IMR-90 (cell line): ENCODE data around the gene TBC1D22A. TPM values are rescaled to one million over a fixed set of nuclear protein-coding genes. Genes with fewer than 3 reads are reported as not detected.

Experiments
- ATAC-seq: fragments of 200-7000 bp; cut with Tn5 transposase; 2 replicates; pipeline ENCODE4 v1.9.1; 2020; ENCODE audit warnings: low read depth, mild to moderate bottlenecking, moderate library complexity
- BruUV-seq: library from RNA; stranded (reverse); fragments of 400-500 nt; replicated peaks from 2 replicates; lab custom pipeline; 2021; lab: Mats Ljungman, UMichigan
- CTCF ChIA-PET: fragments of 300-600 bp; formaldehyde crosslinking; extraction: SDS; loops from one replicate; lab custom pipeline; 2021; ENCODE audit warnings: antibody characterized with exemption; lab: Yijun Ruan, JAX
- POLR2A ChIA-PET: fragments of 300-600 bp; sonication (Branson Sonifier 250); formaldehyde crosslinking; loops from one replicate; lab custom pipeline; 2022; ENCODE audit warnings: antibody characterized with exemption; ENCODE audit not compliant: unreplicated experiment; lab: Charles Lee
- DNase-seq: peaks from one replicate; pipeline ENCODE4 v3.0.0; 2013
- H2AFZ ChIP-seq: replicated peaks from 2 replicates; pipeline ENCODE3; 2013; ENCODE audit warnings: low read length, mild to moderate bottlenecking; ENCODE audit not compliant: poor library complexity
- H2AK5ac ChIP-seq: 2 replicates; pipeline ENCODE4 v1.6.1; 2013; ENCODE audit warnings: low read depth, low read length, inconsistent platforms
- H2AK9ac ChIP-seq: replicated peaks from 2 replicates; pipeline ENCODE3; 2013; ENCODE audit warnings: mild to moderate bottlenecking, low read depth, low read length, moderate library complexity; ENCODE audit not compliant: poor library complexity
- H2BK120ac ChIP-seq: 2 replicates; pipeline ENCODE4 v1.6.1; 2013; ENCODE audit warnings: low read depth, low read length, inconsistent platforms
- H2BK15ac ChIP-seq: 3 replicates; pipeline ENCODE4 v1.6.1; 2013; ENCODE audit warnings: low read depth, low read length, inconsistent platforms
- H2BK20ac ChIP-seq: 2 replicates; pipeline ENCODE4 v1.6.1; 2013; ENCODE audit warnings: low read depth, mild to moderate bottlenecking, inconsistent platforms, low read length, moderate library complexity
- H2BK5ac ChIP-seq: 2 replicates; pipeline ENCODE4 v1.6.1; 2013; ENCODE audit warnings: mild to moderate bottlenecking, low read depth, low read length, inconsistent platforms; ENCODE audit not compliant: poor library complexity, severe bottlenecking
- H3K14ac ChIP-seq: replicated peaks from 2 replicates; pipeline ENCODE4 v1.6.1; 2013; ENCODE audit warnings: low read depth, low read length, inconsistent platforms
- H3K18ac ChIP-seq: 2 replicates; pipeline ENCODE4 v1.6.1; 2013; ENCODE audit warnings: low read depth, low read length, control low read depth
- H3K23ac ChIP-seq: 2 replicates; pipeline ENCODE4 v1.6.1; 2013; ENCODE audit warnings: low read depth, low read length, inconsistent platforms
- H3K27ac ChIP-seq: 2 replicates; pipeline ENCODE4 v1.5.1; 2013; ENCODE audit warnings: mild to moderate bottlenecking, control low read depth, low read length; ENCODE audit not compliant: insufficient read depth
- H3K27me3 ChIP-seq: 2 replicates; pipeline ENCODE4 v1.6.1; 2013; ENCODE audit warnings: low read length; ENCODE audit not compliant: control insufficient read depth, insufficient read depth
- H3K36me3 ChIP-seq: 2 replicates; pipeline ENCODE4 v1.6.1; 2013; ENCODE audit warnings: low read length, mixed read lengths; ENCODE audit not compliant: control insufficient read depth, insufficient read depth
- H3K4ac ChIP-seq: 2 replicates; pipeline ENCODE4 v1.6.1; 2013; ENCODE audit warnings: low read depth, low read length, inconsistent platforms
- H3K4me1 ChIP-seq: 2 replicates; pipeline ENCODE4 v1.6.1; 2013; ENCODE audit warnings: low read length, mixed read lengths; ENCODE audit not compliant: control insufficient read depth, insufficient read depth
- H3K4me2 ChIP-seq: 2 replicates; pipeline ENCODE4 v1.6.1; 2013; ENCODE audit warnings: low read depth, mild to moderate bottlenecking, control low read depth, low read length, moderate library complexity
- H3K4me3 ChIP-seq: 2 replicates; pipeline ENCODE4 v1.5.1; 2013; ENCODE audit warnings: low read depth, mild to moderate bottlenecking, control low read depth, low read length, moderate library complexity; ENCODE audit not compliant: insufficient read depth
- H3K56ac ChIP-seq: 2 replicates; pipeline ENCODE4 v1.6.1; 2013; ENCODE audit warnings: low read length, inconsistent platforms; ENCODE audit not compliant: insufficient read depth; ENCODE audit errors: extremely low read depth
- H3K79me1 ChIP-seq, 2 experiments: 2 replicates each; pipeline ENCODE4 v1.6.1; 2013; ENCODE audit warnings: low read length in 2 of 2, inconsistent platforms in 1 of 2, low read depth in 1 of 2
- H3K9ac ChIP-seq: 2 replicates; pipeline ENCODE4 v1.6.1; 2013; ENCODE audit warnings: low read depth, low read length, control low read depth
- H3K9me1 ChIP-seq: 2 replicates; pipeline ENCODE4 v1.6.1; 2013; ENCODE audit warnings: low read length, inconsistent platforms; ENCODE audit not compliant: insufficient read depth
- H3K9me3 ChIP-seq: 2 replicates; pipeline ENCODE4 v1.6.1; 2013; ENCODE audit warnings: low read length; ENCODE audit not compliant: control insufficient read depth, insufficient read depth
- H4K20me1 ChIP-seq: 2 replicates; pipeline ENCODE4 v1.6.1; 2013; ENCODE audit warnings: low read length, inconsistent platforms; ENCODE audit not compliant: insufficient read depth
- H4K5ac ChIP-seq: 2 replicates; pipeline ENCODE4 v1.6.1; 2013; ENCODE audit warnings: mild to moderate bottlenecking, low read depth, low read length, control low read depth
- H4K8ac ChIP-seq, 2 experiments: 2 replicates each; pipeline ENCODE4 v1.6.1; 2013; ENCODE audit warnings: low read depth in 2 of 2, low read length in 2 of 2, control low read depth in 1 of 2, inconsistent platforms in 1 of 2
- H4K91ac ChIP-seq: 2 replicates; pipeline ENCODE4 v1.6.1; 2013; ENCODE audit warnings: low read depth, low read length, inconsistent platforms; ENCODE audit not compliant: insufficient read depth
- BHLHE40 ChIP-seq: fragments of 150-350 bp; IDR thresholded peaks from 2 replicates; pipeline ENCODE4 v1.6.1; 2016; ENCODE audit warnings: mild to moderate bottlenecking, low read depth, low read length
- FOS ChIP-seq: fragments of 150-350 bp; IDR thresholded peaks from 2 replicates; pipeline ENCODE4 v1.6.1; 2016; ENCODE audit warnings: low read depth, low read length
- MAFK ChIP-seq: IDR thresholded peaks from 2 replicates; pipeline ENCODE4 v1.6.1; 2012; ENCODE audit warnings: low read depth, low read length, improper control_type of control experiment
- MAZ ChIP-seq: IDR thresholded peaks from 2 replicates; pipeline ENCODE4 v1.6.1; 2012; ENCODE audit warnings: low read depth, mild to moderate bottlenecking, low read length, improper control_type of control experiment, moderate library complexity, borderline replicate concordance
- MXI1 ChIP-seq: IDR thresholded peaks from 2 replicates; pipeline ENCODE4 v1.6.1; 2012; ENCODE audit warnings: low read depth, mild to moderate bottlenecking, low read length, moderate library complexity, borderline replicate concordance
- NFE2L2 ChIP-seq: fragments of 150-350 bp; IDR thresholded peaks from 2 replicates; pipeline ENCODE4 v1.6.1; 2016; ENCODE audit warnings: low read depth, mild to moderate bottlenecking, low read length
- RAD21 ChIP-seq: IDR thresholded peaks from 2 replicates; pipeline ENCODE4 v1.6.1; 2012; ENCODE audit warnings: low read length, improper control_type of control experiment
- RCOR1 ChIP-seq: IDR thresholded peaks from 2 replicates; pipeline ENCODE4 v1.6.1; 2012; ENCODE audit warnings: mild to moderate bottlenecking, low read length, improper control_type of control experiment; ENCODE audit not compliant: insufficient replicate concordance
- SMC3 ChIP-seq: fragments of 150-350 bp; IDR thresholded peaks from 2 replicates; pipeline ENCODE4 v1.6.1; 2016; ENCODE audit warnings: low read depth, mild to moderate bottlenecking, antibody characterized with exemption, low read length, moderate library complexity
- WGBS, 2 experiments: methylation state at CpG; one replicate each; pipeline versions ENCODE4 v1.1.5 to v1.1.7; 2013; ENCODE audit warnings: missing lambda C conversion rate in 2 of 2; ENCODE audit not compliant: insufficient read length in 1 of 2; ENCODE audit errors: extremely low coverage in 2 of 2; 5-methylcytosine and 5-hydroxymethylcytosine counted together
- dilution Hi-C: fragments of 300-500 bp; cut with HindIII; formaldehyde crosslinking; loops from one replicate; pipeline ENCODE4 v1.14.3; 2018; ENCODE audit warnings: low sequenced_read_pairs; ENCODE audit not compliant: unreplicated experiment
- in situ Hi-C: fragments of 300-500 bp; cut with MboI; formaldehyde crosslinking; loops from 3 replicates; pipeline ENCODE4 v1.14.3; 2019; ENCODE audit warnings: low sequenced_read_pairs, inconsistent platforms, mixed read lengths
- intact Hi-C: fragments of 100-400 bp; cut with micrococcal nuclease; formaldehyde crosslinking; loops from 2 replicates; pipeline ENCODE4 v1.10.0; 2022
- polyA plus RNA-seq, 3 experiments: library from polyadenylated mRNA; depleted of rRNA; stranded (reverse); fragments of >200 nt; gene quantifications; 2 replicates each; pipeline ENCODE4 v1.2.3, GENCODE V29; 2012; ENCODE audit warnings: low replicate concordance in 1 of 3
- total RNA-seq: library from RNA; depleted of rRNA; stranded (reverse); fragments of >200 nt; gene quantifications from 2 replicates; pipeline ENCODE4 v1.2.3, GENCODE V29; 2012
- TF ChIP-seq, protein P1 (sequence below): fragments of 150-350 bp; IDR thresholded peaks from 2 replicates; pipeline ENCODE4 v1.6.1; 2017; ENCODE audit warnings: mild to moderate bottlenecking, antibody characterized with exemption, low read length, low read depth
- TF ChIP-seq, protein P2 (sequence below): fragments of 150-350 bp; IDR thresholded peaks from 2 replicates; pipeline ENCODE4 v1.6.1; 2016; ENCODE audit warnings: low read depth, mild to moderate bottlenecking, low read length, moderate library complexity, borderline replicate concordance

Gene TBC1D22A
- total and polyA plus RNA-seq, 2 of the 4 experiments (the other 2 are of a cell fraction): 9.0 to 16.7 TPM

DNA sequence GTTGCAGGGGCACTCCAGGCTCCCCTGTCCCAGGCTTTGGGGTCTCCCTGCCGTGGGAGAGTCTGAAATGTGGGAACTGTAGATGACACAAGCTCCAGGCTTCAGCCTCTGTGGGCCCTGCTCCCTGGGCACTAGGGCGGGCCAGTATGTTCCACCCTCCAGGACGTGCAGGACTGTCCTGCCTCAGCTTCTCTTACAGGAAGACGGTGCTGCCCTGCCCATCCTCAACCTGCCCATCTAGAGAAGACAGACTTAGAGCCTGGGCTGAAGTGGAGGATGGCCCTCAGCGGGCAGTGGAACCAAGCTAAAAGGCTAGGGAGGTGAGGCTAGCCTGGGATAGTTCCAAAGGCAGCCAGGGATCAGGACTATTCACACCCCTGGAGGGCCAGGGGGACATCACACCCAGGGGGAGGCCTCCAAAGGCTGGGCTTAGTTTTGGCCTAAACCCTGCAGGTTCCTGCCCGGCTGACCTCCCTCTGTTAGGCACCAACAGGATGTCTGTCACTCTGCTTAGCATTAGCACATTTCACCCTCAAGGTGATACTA is 20.4 kb upstream of the TBC1D22A start (continued):
- TF ChIP-seq, protein P1, sequence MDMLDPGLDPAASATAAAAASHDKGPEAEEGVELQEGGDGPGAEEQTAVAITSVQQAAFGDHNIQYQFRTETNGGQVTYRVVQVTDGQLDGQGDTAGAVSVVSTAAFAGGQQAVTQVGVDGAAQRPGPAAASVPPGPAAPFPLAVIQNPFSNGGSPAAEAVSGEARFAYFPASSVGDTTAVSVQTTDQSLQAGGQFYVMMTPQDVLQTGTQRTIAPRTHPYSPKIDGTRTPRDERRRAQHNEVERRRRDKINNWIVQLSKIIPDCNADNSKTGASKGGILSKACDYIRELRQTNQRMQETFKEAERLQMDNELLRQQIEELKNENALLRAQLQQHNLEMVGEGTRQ: no peak
- TF ChIP-seq RAD21: no peak

- no peak overlapping the region for H2AFZ ChIP-seq
- H3K79me1 ChIP-seq: peaks cover 0 to 18% of the 10 kb centered on the region in 2 experiments; a peak in 1 of 4 replicates
- POLR2A ChIA-PET: no interaction called here
- H3K14ac ChIP-seq: no peak overlapping the region
- WGBS, 2 experiments: 86% methylated on average over 5 of the region's 6 CpGs; no CpG with 5 or more reads in 1 of the 2 experiments
- H3K18ac ChIP-seq: no peak overlapping the region
- H3K27ac ChIP-seq: no peak overlapping the region
- in situ Hi-C loops: no loop called here
- H4K8ac ChIP-seq: no peak overlapping the region
- no peak overlapping the region for H2BK20ac ChIP-seq
- H3K4me3 ChIP-seq: no peak overlapping the region
- peaks cover 9% of the 10 kb centered on the region for H3K4me1 ChIP-seq
- no peaks in the 10 kb centered on the region for H3K9me3 ChIP-seq
- CTCF ChIA-PET: interaction anchor here (0.9 kb wide), 1 partner anchor 61 kb away, joined by 3 read pairs; no protein-coding TSS in a partner anchor
- dilution Hi-C loops: no loop called here
- H3K27me3 ChIP-seq: no peaks in the 10 kb centered on the region
- no peak overlapping the region for H3K9ac ChIP-seq
- H2BK15ac ChIP-seq: no peak overlapping the region
- BruUV-seq: no TSS peak
- H3K56ac ChIP-seq: no peak overlapping the region
- H3K4me2 ChIP-seq: no peak overlapping the region
- intact Hi-C loops: no loop called here
- H4K5ac ChIP-seq: no peak overlapping the region
- no peak overlapping the region for H2BK5ac ChIP-seq
- H4K20me1 ChIP-seq: no peaks in the 10 kb centered on the region
- H2BK120ac ChIP-seq: no peak overlapping the region
- 0 out of 2 replicates have a peak, but pooled peaks cover 4% of the 10 kb centered on the region for H3K9me1 ChIP-seq
- H4K91ac ChIP-seq: no peak overlapping the region
- H3K4ac ChIP-seq: no peak overlapping the region
- no peak for ATAC-seq
- peak overlapping the region; percentile 70 for H2AK9ac ChIP-seq
- H3K23ac ChIP-seq: no peak overlapping the region
- no peak for DNase-seq
- no peak overlapping the region for H2AK5ac ChIP-seq
- no peaks in the 10 kb centered on the region for H3K36me3 ChIP-seq
- TF ChIP-seq MXI1 (no peak), BHLHE40 (no peak), RCOR1 (no peak), FOS (no peak), MAFK (no peak), SMC3 (no peak), NFE2L2 (no peak), MAZ (no peak)
- TF ChIP-seq, protein P2, sequence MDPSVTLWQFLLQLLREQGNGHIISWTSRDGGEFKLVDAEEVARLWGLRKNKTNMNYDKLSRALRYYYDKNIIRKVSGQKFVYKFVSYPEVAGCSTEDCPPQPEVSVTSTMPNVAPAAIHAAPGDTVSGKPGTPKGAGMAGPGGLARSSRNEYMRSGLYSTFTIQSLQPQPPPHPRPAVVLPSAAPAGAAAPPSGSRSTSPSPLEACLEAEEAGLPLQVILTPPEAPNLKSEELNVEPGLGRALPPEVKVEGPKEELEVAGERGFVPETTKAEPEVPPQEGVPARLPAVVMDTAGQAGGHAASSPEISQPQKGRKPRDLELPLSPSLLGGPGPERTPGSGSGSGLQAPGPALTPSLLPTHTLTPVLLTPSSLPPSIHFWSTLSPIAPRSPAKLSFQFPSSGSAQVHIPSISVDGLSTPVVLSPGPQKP: no peak
- TF ChIP-seq, protein P1: no peak
These were observed 19.8 kb upstream of the TBC1D22A start for GRCh38 chr22:46742576-46743221.
